ENCODE results near the gene LAMA2. TPM values are rescaled to one million over a fixed set of nuclear protein-coding genes. Genes with fewer than 3 reads are reported as not detected.
A peak's percentile ranks its signal among the peaks of the same experiment; 100 is the strongest.

LAMA2 gene
- total RNA-seq, 1 experiment from 2014 or later, result 4.2 TPM

- Histone ChIP-seq H3K4me2 (ENCODE audit: insufficient read depth, insufficient read length, low read length) (no peak overlapping the region), H2BK20ac (ENCODE audit: low read depth, low read length, poor library complexity, severe bottlenecking) (no peak overlapping the region), H3K4me1 (ENCODE audit: insufficient read depth, low read length) (no peaks in the 10 kb centered on the region), H3K18ac (ENCODE audit: insufficient read length, low read depth, low read length) (no peak overlapping the region), H4K5ac (ENCODE audit: insufficient read length, low read depth, low read length) (no peak overlapping the region), H2AK5ac (ENCODE audit: insufficient read length, low read length) (no peak overlapping the region), H2BK15ac (ENCODE audit: low read depth, low read length) (no peak overlapping the region), H3K9me3 (ENCODE audit: control insufficient read depth, low read depth, low read length) (no peaks in the 10 kb centered on the region), H3K79me2 (ENCODE audit: insufficient read depth, low read length) (no peaks in the 10 kb centered on the region), H4K8ac (replicated peaks; ENCODE audit: insufficient read length, low read depth, low read length) (no peak overlapping the region), H3K14ac (ENCODE audit: insufficient read depth, low read length) (no peak overlapping the region), H4K91ac (ENCODE audit: insufficient read length, low read depth, low read length) (no peak overlapping the region), H3K9ac (ENCODE audit: extremely low read depth, insufficient read length, low read length) (no peak overlapping the region), H3K27me3 (ENCODE audit: insufficient read depth, low read length) (no peaks in the 10 kb centered on the region), H3K27ac (ENCODE audit: insufficient read length, low read depth, low read length) (no peak overlapping the region), H4K20me1 (ENCODE audit: control insufficient read depth, insufficient read depth, insufficient read length) (no peaks in the 10 kb centered on the region), H3K56ac (ENCODE audit: insufficient read length, low read depth, low read length) (no peak overlapping the region), H2BK12ac (ENCODE audit: insufficient read length, low read depth, low read length) (no peak overlapping the region), H3K23me2 (ENCODE audit: insufficient read length, low read depth, low read length, poor library complexity, severe bottlenecking) (no peaks in the 10 kb centered on the region), H3K23ac (ENCODE audit: insufficient read length, low read depth, low read length) (no peak overlapping the region), H3K4ac (ENCODE audit: low read depth, low read length) (no peak overlapping the region), H2BK5ac (ENCODE audit: insufficient read length, low read length) (no peak overlapping the region), H2BK120ac (ENCODE audit: low read depth, low read length, poor library complexity, severe bottlenecking) (no peak overlapping the region), H3K79me1 (ENCODE audit: insufficient read depth, low read depth, low read length, poor library complexity, severe bottlenecking) (no peaks in the 10 kb centered on the region), H2AFZ (ENCODE audit: low read length) (no peak overlapping the region), H3T11ph (ENCODE audit: low read length) (no peak overlapping the region)
- WGBS (ENCODE audit: extremely low coverage, insufficient read length, low lambda C conversion rate), result no CpG with 5 or more reads among the region's 3 CpGs
- no peak for TF ChIP-seq CTCF (conservative IDR thresholded peaks at IDR 0.05)
- Mint-ChIP-seq H3K4me1 (no peaks in the 10 kb centered on the region), H3K36me3 (ENCODE audit: insufficient read depth in 1 of 3, low read depth in 3 of 3) (no peaks in the 10 kb centered on the region), H3K27ac (peak overlapping the region in 1 of 3 experiments; percentile 24; a peak in 2 of 7 replicates), H3K9me3 (no peaks in the 10 kb centered on the region; a peak in 1 of 5 replicates), H3K4me3 (no peak overlapping the region), H3K27me3 (ENCODE audit: low read depth) (no peaks in the 10 kb centered on the region)
- no peak for DNase-seq
Measured at GRCh38 chr6:129146902-129147301, 264.0 kb downstream of the LAMA2 start.
